GM19328 (cell line): Measurements from ENCODE around the gene KRT5.

Source experiments
- ATAC-seq: cut with Tn5 transposase; IDR thresholded peaks from one replicate; pipeline ENCODE4 v1.9.1; 2021; ENCODE audit warnings: mild to moderate bottlenecking, moderate library complexity; ENCODE audit not compliant: unreplicated experiment

The KRT5 gene

GRCh38 chr12:52539083-52539820, 19.1 kb upstream of the KRT5 start:
- no peak for ATAC-seq

GRCh38 chr12:52537101-52537500, 16.9 kb upstream of the KRT5 start:
- no peak for ATAC-seq

- no peak for ATAC-seq
These were observed 15.4 kb upstream of the KRT5 start for GRCh38 chr12:52535574-52535973.

GRCh38 chr12:52534482-52534881, 14.3 kb upstream of the KRT5 start:
- no peak for ATAC-seq

GRCh38 chr12:52533686-52534470, 13.7 kb upstream of the KRT5 start:
- no peak for ATAC-seq

GRCh38 chr12:52532636-52533035, 12.4 kb upstream of the KRT5 start:
- no peak for ATAC-seq

GRCh38 chr12:52531566-52532300, 11.5 kb upstream of the KRT5 start:
- no peak for ATAC-seq

GRCh38 chr12:52530905-52531304, 10.7 kb upstream of the KRT5 start:
- no peak for ATAC-seq

- ATAC-seq: no peak
These were observed 10.2 kb upstream of the KRT5 start for GRCh38 chr12:52530366-52530765.

GRCh38 chr12:52529846-52530245, 9.7 kb upstream of the KRT5 start:
- ATAC-seq: no peak

GRCh38 chr12:52529417-52529816, 9.2 kb upstream of the KRT5 start:
- ATAC-seq: no peak

- ATAC-seq: no peak
These were observed 8.5 kb upstream of the KRT5 start for GRCh38 chr12:52528641-52529143.

- no peak for ATAC-seq
These were observed 7.1 kb upstream of the KRT5 start for GRCh38 chr12:52527121-52527800.

GRCh38 chr12:52526511-52526951, 6.3 kb upstream of the KRT5 start:
- no peak for ATAC-seq

- no peak for ATAC-seq
These were observed 5.7 kb upstream of the KRT5 start for GRCh38 chr12:52525661-52526499.

GRCh38 chr12:52524898-52525591, 4.9 kb upstream of the KRT5 start:
- no peak for ATAC-seq

GRCh38 chr12:52524241-52524897, 4.2 kb upstream of the KRT5 start:
- ATAC-seq: no peak

GRCh38 chr12:52523824-52524223, 3.6 kb upstream of the KRT5 start:
- ATAC-seq: no peak
